Tibial nerve (tissue), 4 donors: ENCODE measurements around the gene NKAIN4. TPM values are rescaled to one million over a fixed set of nuclear protein-coding genes. Genes with fewer than 3 reads are reported as not detected.

Experiments used
- DNase-seq, 2 donors: peaks; one replicate each; pipeline ENCODE4 v3.0.0-alpha.2; 2019; ENCODE audit warnings: low spot score in 2 of 2
- H3K27ac ChIP-seq, 4 donors: fragments of 200-600 bp; sonication (generic) in 3 of 4; one replicate each; pipeline ENCODE4 v1.5.1; 2017 to 2019; ENCODE audit warnings: mild to moderate bottlenecking in 1 of 4
- H3K27me3 ChIP-seq, 2 donors: fragments of 200-600 bp; sonication (generic) in 1 of 2; one replicate each; pipeline versions ENCODE4 v1.5.1 to v1.6.0; 2017 to 2019
- H3K36me3 ChIP-seq, 3 donors: fragments of 200-600 bp; sonication (generic); one replicate each; pipeline ENCODE4 v1.5.1; 2018 to 2019
- H3K4me1 ChIP-seq, 4 donors: fragments of 200-600 bp; sonication (generic) in 3 of 4; one replicate each; pipeline ENCODE4 v1.5.1; 2017 to 2019
- H3K4me3 ChIP-seq, 4 donors: fragments of 200-600 bp; sonication (generic) in 3 of 4; one replicate each; pipeline ENCODE4 v1.5.1; 2017 to 2019; ENCODE audit warnings: mild to moderate bottlenecking in 1 of 4, moderate library complexity in 1 of 4
- H3K9me3 ChIP-seq, 4 donors: fragments of 200-600 bp; sonication (generic) in 3 of 4; one replicate each; pipeline ENCODE4 v1.5.1; 2017 to 2019
- EP300 ChIP-seq, 2 donors: sonication (generic); formaldehyde crosslinking; IDR thresholded peaks; one replicate each; pipeline ENCODE4 v1.6.1; 2017; ENCODE audit warnings: antibody characterized with exemption in 2 of 2, mild to moderate bottlenecking in 1 of 2
- POLR2A ChIP-seq, 2 donors: fragments of 450-650 bp; IDR thresholded peaks; one replicate each; pipeline ENCODE4 v1.6.1; 2017; ENCODE audit warnings: antibody characterized with exemption in 2 of 2, mild to moderate bottlenecking in 2 of 2, moderate library complexity in 2 of 2
- WGBS, 2 donors: methylation state at CpG; one replicate each; pipeline ENCODE4 v1.1.5; 2018; 5-methylcytosine and 5-hydroxymethylcytosine counted together
- total RNA-seq, 4 donors: library from RNA; depleted of rRNA; stranded (reverse); fragments of >200 nt; gene quantifications; one replicate each; pipeline ENCODE4 v1.1.0, GENCODE V29; 2016
- TF ChIP-seq, protein P1 (sequence below), 5 experiments: fragments of 200-600 bp in 3 of 5; fragments of 450-650 bp in 2 of 5; sonication (generic) in 3 of 5; IDR thresholded peaks; one replicate each; pipeline ENCODE4 v1.5.1; 2016 to 2019; ENCODE audit warnings: antibody characterized with exemption in 5 of 5, mild to moderate bottlenecking in 3 of 5, moderate library complexity in 2 of 5

The NKAIN4 gene
- total RNA-seq, 4 donors from 2014 or later: 1.2 to 7.2 (median 3.1) TPM

DNA sequence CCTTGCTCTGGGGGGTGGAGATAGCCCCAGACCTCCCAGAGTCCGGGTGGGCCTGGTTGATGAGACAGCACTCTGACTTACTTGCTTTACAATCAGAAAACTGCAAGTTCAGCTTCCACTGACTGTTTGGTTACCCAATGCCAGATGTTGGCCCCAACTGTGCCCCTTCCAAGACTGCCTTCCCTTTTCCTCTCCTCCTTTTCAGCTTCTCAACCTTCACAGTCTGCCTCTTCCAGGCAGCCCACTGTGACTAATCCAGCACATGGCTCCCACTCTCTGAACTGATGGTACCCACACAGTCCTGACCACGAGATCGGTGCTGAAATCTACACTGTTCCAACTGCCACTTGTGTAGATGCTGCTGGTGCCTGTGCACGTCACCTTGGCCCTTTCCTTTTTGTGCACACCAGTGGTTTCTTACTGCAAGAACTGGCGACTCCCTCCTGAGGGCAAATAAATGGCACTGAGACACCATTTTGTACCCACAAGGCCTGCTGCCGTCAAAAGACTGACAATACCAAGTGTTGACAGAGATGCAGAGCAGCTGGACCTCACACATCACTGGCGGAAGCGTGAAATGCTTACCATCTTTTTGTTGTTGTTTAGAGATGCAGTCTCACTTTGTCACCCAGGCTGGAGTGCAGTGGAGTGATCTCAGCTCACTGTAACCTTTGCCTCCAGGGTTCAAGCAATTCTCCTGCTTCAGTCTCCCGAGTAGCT lies 16.5 kb upstream of the NKAIN4 start:
- H3K27me3 ChIP-seq: peaks cover 0 to 19% of the 10 kb centered on the region in 2 donors
- peaks cover 0 to 47% (median 21%) of the 10 kb centered on the region in 4 donors for H3K4me1 ChIP-seq
- peaks cover 0 to 4% (median 0%) of the 10 kb centered on the region in 3 donors for H3K36me3 ChIP-seq
- no peak overlapping the region for H3K4me3 ChIP-seq
- TF ChIP-seq, protein P1, sequence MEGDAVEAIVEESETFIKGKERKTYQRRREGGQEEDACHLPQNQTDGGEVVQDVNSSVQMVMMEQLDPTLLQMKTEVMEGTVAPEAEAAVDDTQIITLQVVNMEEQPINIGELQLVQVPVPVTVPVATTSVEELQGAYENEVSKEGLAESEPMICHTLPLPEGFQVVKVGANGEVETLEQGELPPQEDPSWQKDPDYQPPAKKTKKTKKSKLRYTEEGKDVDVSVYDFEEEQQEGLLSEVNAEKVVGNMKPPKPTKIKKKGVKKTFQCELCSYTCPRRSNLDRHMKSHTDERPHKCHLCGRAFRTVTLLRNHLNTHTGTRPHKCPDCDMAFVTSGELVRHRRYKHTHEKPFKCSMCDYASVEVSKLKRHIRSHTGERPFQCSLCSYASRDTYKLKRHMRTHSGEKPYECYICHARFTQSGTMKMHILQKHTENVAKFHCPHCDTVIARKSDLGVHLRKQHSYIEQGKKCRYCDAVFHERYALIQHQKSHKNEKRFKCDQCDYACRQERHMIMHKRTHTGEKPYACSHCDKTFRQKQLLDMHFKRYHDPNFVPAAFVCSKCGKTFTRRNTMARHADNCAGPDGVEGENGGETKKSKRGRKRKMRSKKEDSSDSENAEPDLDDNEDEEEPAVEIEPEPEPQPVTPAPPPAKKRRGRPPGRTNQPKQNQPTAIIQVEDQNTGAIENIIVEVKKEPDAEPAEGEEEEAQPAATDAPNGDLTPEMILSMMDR (IDR thresholded peaks at IDR 0.05): no peak
- TF ChIP-seq EP300 (IDR thresholded peaks at IDR 0.05) (no peak), POLR2A (IDR thresholded peaks at IDR 0.05) (no peak)
- no peak for DNase-seq
- no peak overlapping the region for H3K27ac ChIP-seq
- WGBS, 2 donors: 83 to 87% methylated on average over 9 of the region's 9 CpGs
- H3K9me3 ChIP-seq: no peaks in the 10 kb centered on the region

DNA sequence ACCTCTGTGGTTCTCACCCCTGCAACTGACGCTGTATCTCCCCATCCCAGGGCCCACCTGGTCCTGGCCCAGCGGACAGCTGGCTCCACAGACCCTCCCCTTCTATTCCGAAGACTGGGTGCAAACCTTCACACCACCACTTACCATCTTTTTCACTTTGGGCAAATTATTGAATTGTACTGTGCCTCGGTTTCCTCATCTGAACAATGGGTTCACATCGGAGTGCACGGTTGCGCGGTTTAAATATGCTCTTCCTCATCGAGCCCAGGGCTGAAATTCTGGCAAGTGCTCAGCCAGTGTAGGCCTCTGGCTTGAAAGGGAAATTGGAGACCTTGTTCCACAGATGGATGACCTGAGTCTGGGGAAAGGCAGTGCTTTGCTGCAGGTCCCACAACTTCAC lies 15.5 kb upstream of the NKAIN4 start:
- TF ChIP-seq, protein P1 (IDR thresholded peaks at IDR 0.05): no peak
- TF ChIP-seq EP300 (IDR thresholded peaks at IDR 0.05) (no peak), POLR2A (IDR thresholded peaks at IDR 0.05) (no peak)
- H3K36me3 ChIP-seq: no peaks in the 10 kb centered on the region
- peaks cover 0 to 28% of the 10 kb centered on the region in 2 donors for H3K27me3 ChIP-seq
- H3K9me3 ChIP-seq: no peaks in the 10 kb centered on the region
- H3K4me1 ChIP-seq: peaks cover 0 to 37% (median 20%) of the 10 kb centered on the region in 4 donors
- DNase-seq: no peak
- 90 to 92% methylated on average over 9 of the region's 9 CpGs for WGBS, 2 donors
- no peak overlapping the region for H3K27ac ChIP-seq
- no peak overlapping the region for H3K4me3 ChIP-seq

DNA sequence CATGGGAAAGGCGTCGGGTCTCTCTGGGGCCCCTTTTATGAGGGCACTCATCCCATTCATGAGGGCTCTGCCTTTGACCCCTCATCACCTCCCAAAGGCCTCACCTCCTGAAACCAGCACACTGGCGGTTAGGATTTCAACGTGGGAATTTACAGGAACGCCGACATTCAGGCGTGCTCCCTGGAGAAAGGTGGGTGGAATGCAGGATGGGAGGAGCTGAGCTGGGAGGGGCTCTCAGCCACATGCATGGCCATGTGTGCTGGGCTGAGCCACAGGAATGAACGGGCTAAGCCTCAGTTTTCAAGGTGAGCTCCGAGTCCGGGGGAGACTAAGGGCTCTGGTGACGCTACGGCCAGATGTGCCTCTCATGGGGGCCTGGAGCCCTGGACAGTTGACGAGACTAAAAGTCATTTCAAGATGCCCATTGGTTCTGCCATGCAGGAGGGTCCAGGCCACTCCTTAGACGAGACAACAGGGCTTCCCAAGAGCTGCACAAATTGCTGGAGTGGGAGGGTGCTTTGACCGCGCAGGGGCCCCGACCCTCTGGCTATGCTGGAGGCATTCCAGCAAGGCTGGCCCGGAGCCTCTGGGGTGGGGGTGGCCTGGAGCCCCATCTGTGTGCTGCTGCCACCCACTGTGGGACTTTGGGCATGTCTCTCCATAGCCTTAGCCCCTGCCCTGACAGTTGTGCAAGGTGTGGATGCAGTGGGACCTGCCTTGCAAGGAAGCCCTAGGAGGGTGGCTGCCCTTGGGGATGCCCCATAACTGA lies 14.6 kb upstream of the NKAIN4 start:
- no peaks in the 10 kb centered on the region for H3K9me3 ChIP-seq
- DNase-seq: no peak
- no peak for TF ChIP-seq POLR2A (IDR thresholded peaks at IDR 0.05)
- no peak for TF ChIP-seq EP300 (IDR thresholded peaks at IDR 0.05)
- TF ChIP-seq, protein P1 (IDR thresholded peaks at IDR 0.05): no peak
- WGBS, 2 donors: 20 to 28% methylated on average over 14 to 16 of the region's 18 CpGs
- peaks cover 0 to 28% (median 12%) of the 10 kb centered on the region in 4 donors for H3K4me1 ChIP-seq
- no peak overlapping the region for H3K4me3 ChIP-seq
- H3K36me3 ChIP-seq: no peaks in the 10 kb centered on the region
- H3K27me3 ChIP-seq: peaks cover 0 to 34% of the 10 kb centered on the region in 2 donors
- no peak overlapping the region for H3K27ac ChIP-seq

DNA sequence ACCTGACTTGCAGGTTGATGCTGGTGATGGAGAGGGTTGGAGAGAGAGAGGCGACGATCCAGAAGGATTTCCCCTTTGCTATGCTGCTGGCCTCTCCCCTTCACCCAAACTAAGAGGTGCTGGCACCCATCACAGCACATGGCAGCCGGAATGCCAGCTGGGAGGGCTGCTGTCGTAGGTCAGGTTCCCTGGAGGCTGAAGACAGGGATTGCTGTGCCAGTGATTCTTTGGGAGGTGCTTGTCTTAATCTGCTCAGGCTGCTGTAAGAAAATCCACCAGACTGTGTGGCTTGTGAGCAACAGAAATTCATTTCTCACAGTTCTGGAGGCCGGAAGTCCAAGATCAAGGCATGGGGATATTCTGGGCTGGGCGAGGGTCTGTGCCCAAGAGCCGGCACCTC lies 14.0 kb upstream of the NKAIN4 start:
- H3K36me3 ChIP-seq: no peaks in the 10 kb centered on the region
- TF ChIP-seq EP300 (IDR thresholded peaks at IDR 0.05): no peak
- TF ChIP-seq, protein P1 (IDR thresholded peaks at IDR 0.05): no peak
- no peak for TF ChIP-seq POLR2A (IDR thresholded peaks at IDR 0.05)
- WGBS, 2 donors: 45 to 50% methylated on average over 6 to 7 of the region's 7 CpGs
- no peaks in the 10 kb centered on the region for H3K9me3 ChIP-seq
- no peak overlapping the region for H3K27ac ChIP-seq
- DNase-seq: no peak
- H3K27me3 ChIP-seq: peaks cover 0 to 34% of the 10 kb centered on the region in 2 donors
- H3K4me1 ChIP-seq: peaks cover 0 to 22% (median 6%) of the 10 kb centered on the region in 4 donors
- no peak overlapping the region for H3K4me3 ChIP-seq

DNA sequence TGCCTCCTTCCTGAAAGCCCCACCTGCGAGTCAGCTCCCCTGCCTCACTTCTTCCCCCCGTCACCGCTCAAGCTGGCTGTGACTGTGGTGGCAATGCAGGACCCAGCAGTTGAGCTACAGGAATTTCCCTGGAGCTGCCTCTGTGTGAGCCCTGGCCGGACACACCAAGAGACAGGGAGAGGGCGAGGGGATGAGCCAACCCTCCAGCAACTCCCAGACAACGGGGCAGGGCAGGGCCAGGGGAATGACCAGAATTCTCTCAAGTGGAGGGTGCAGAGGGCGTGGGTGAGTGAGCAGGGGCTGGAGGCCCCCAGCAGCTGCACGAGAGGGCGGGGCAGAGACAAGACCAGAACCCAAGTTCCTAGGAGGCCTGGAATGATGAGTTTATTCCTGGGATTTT lies 13.4 kb upstream of the NKAIN4 start:
- Histone ChIP-seq H3K4me1 (peaks cover 0 to 22% (median 6%) of the 10 kb centered on the region in 4 donors), H3K4me3 (no peak overlapping the region), H3K27ac (no peak overlapping the region), H3K36me3 (no peaks in the 10 kb centered on the region), H3K9me3 (no peaks in the 10 kb centered on the region), H3K27me3 (peaks cover 0 to 39% of the 10 kb centered on the region in 2 donors)
- TF ChIP-seq, protein P1 (IDR thresholded peaks at IDR 0.05): no peak
- no peak for TF ChIP-seq EP300 (IDR thresholded peaks at IDR 0.05)
- TF ChIP-seq POLR2A (IDR thresholded peaks at IDR 0.05): no peak
- 44 to 75% methylated on average over 6 to 9 of the region's 9 CpGs for WGBS, 2 donors
- DNase-seq: no peak
